Osteoblast (primary cell): Measurements from ENCODE around the gene NOL9. TPM values are rescaled to one million over a fixed set of nuclear protein-coding genes. Genes with fewer than 3 reads are reported as not detected.
A peak's percentile ranks its signal among the peaks of the same experiment; 100 is the strongest.

ENCODE experiments used
- DNase-seq: peaks from one replicate; pipeline ENCODE4 v3.0.0; 2011; ENCODE audit warnings: low spot score, mixed read lengths; ENCODE audit not compliant: insufficient read length; ENCODE audit errors: missing footprints
- H2AFZ ChIP-seq: 2 replicates; pipeline ENCODE4 v1.6.0; 2011; ENCODE audit warnings: mild to moderate bottlenecking, low read length
- H3K27ac ChIP-seq: 2 replicates; pipeline ENCODE4 v1.5.1; 2011; ENCODE audit warnings: mild to moderate bottlenecking, low read depth, low read length, moderate library complexity
- H3K27me3 ChIP-seq: 2 replicates; pipeline ENCODE4 v1.6.0; 2012; ENCODE audit warnings: mild to moderate bottlenecking, control low read depth, inconsistent platforms, low read length, moderate library complexity; ENCODE audit not compliant: insufficient read depth
- H3K36me3 ChIP-seq: 2 replicates; pipeline ENCODE4 v1.5.1; 2011; ENCODE audit warnings: mild to moderate bottlenecking, low read length, control low read depth, moderate library complexity; ENCODE audit not compliant: insufficient read depth
- H3K4me1 ChIP-seq: 2 replicates; pipeline ENCODE4 v1.5.1; 2011; ENCODE audit warnings: mild to moderate bottlenecking, low read length, control low read depth, moderate library complexity; ENCODE audit not compliant: insufficient read depth
- H3K4me2 ChIP-seq: 2 replicates; pipeline ENCODE4 v1.6.0; 2011; ENCODE audit warnings: mild to moderate bottlenecking, low read length; ENCODE audit not compliant: insufficient read depth
- H3K4me3 ChIP-seq: fragments of 200-600 bp; sonication (generic); 3 replicates; pipeline ENCODE4 v1.5.1; 2012; ENCODE audit warnings: mild to moderate bottlenecking, low read length, inconsistent platforms; ENCODE audit not compliant: insufficient read depth
- H3K79me2 ChIP-seq: 2 replicates; pipeline ENCODE4 v1.6.0; 2012; ENCODE audit warnings: mild to moderate bottlenecking, low read length, control low read depth, inconsistent platforms; ENCODE audit not compliant: insufficient read depth
- H3K9me3 ChIP-seq: 2 replicates; pipeline ENCODE4 v1.5.1; 2011; ENCODE audit warnings: low read depth, low read length, control low read depth
- H4K20me1 ChIP-seq: 2 replicates; pipeline ENCODE4 v1.6.0; 2012; ENCODE audit warnings: mild to moderate bottlenecking, low read length, control low read depth; ENCODE audit not compliant: insufficient read depth
- CTCF ChIP-seq: IDR thresholded peaks from 2 replicates; pipeline ENCODE4 v1.5.1; 2011; ENCODE audit warnings: mild to moderate bottlenecking, low read depth, low read length, moderate library complexity; ENCODE audit errors: extremely low read depth
- total RNA-seq: library from RNA; depleted of rRNA; stranded (reverse); fragments of >200 nt; gene quantifications from 2 replicates; pipeline ENCODE4 v1.2.3, GENCODE V29; 2012

NOL9 gene
- total RNA-seq, 1 donor, result 31.1 TPM

GRCh38 chr1:6481820-6482219, 72.5 kb downstream of the NOL9 start:
- H3K4me1 ChIP-seq, result peaks cover 4% of the 10 kb centered on the region
- peaks cover 16% of the 10 kb centered on the region for H4K20me1 ChIP-seq
- no peak for TF ChIP-seq CTCF
- no peak overlapping the region for H3K4me3 ChIP-seq
- peaks cover 3% of the 10 kb centered on the region for H3K27me3 ChIP-seq
- H3K27ac ChIP-seq, result no peak overlapping the region
- H3K4me2 ChIP-seq, result no peak overlapping the region
- DNase-seq, result no peak
- H2AFZ ChIP-seq, result no peak overlapping the region
- no peaks in the 10 kb centered on the region for H3K9me3 ChIP-seq
- no peaks in the 10 kb centered on the region for H3K36me3 ChIP-seq
- H3K79me2 ChIP-seq, result no peaks in the 10 kb centered on the region

GRCh38 chr1:6477039-6477820, 77.1 kb downstream of the NOL9 start:
- Histone ChIP-seq H3K79me2 (no peaks in the 10 kb centered on the region), H3K4me3 (no peak overlapping the region), H3K4me2 (no peak overlapping the region), H3K4me1 (no peaks in the 10 kb centered on the region), H3K27me3 (no peaks in the 10 kb centered on the region), H2AFZ (no peak overlapping the region), H3K9me3 (no peaks in the 10 kb centered on the region), H4K20me1 (peaks cover 8% of the 10 kb centered on the region), H3K36me3 (no peaks in the 10 kb centered on the region), H3K27ac (no peak overlapping the region)
- DNase-seq, result no peak
- TF ChIP-seq CTCF, result no peak

GRCh38 chr1:6476483-6476882, 77.8 kb downstream of the NOL9 start:
- H3K27me3 ChIP-seq, result no peaks in the 10 kb centered on the region
- no peaks in the 10 kb centered on the region for H3K36me3 ChIP-seq
- H3K9me3 ChIP-seq, result no peaks in the 10 kb centered on the region
- no peak overlapping the region for H2AFZ ChIP-seq
- no peak for TF ChIP-seq CTCF
- DNase-seq, result no peak
- no peak overlapping the region for H3K4me2 ChIP-seq
- H3K79me2 ChIP-seq, result no peaks in the 10 kb centered on the region
- peaks cover 3% of the 10 kb centered on the region for H4K20me1 ChIP-seq
- no peaks in the 10 kb centered on the region for H3K4me1 ChIP-seq
- no peak overlapping the region for H3K27ac ChIP-seq
- H3K4me3 ChIP-seq, result no peak overlapping the region

GRCh38 chr1:6475381-6476133, 78.8 kb downstream of the NOL9 start:
- H3K79me2 ChIP-seq, result no peaks in the 10 kb centered on the region
- peak; percentile 82 for TF ChIP-seq CTCF
- H4K20me1 ChIP-seq, result peaks cover 3% of the 10 kb centered on the region
- no peak overlapping the region for H3K4me2 ChIP-seq
- H3K27ac ChIP-seq, result no peak overlapping the region
- H3K27me3 ChIP-seq, result no peaks in the 10 kb centered on the region
- peaks cover 5% of the 10 kb centered on the region for H3K36me3 ChIP-seq
- H3K4me1 ChIP-seq, result no peaks in the 10 kb centered on the region
- H3K4me3 ChIP-seq, result no peak overlapping the region
- H3K9me3 ChIP-seq, result no peaks in the 10 kb centered on the region
- H2AFZ ChIP-seq, result no peak overlapping the region
- peak; percentile 99 for DNase-seq
